Thyroid gland (tissue), 4 donors: ENCODE results near the gene XPC. TPM values are rescaled to one million over a fixed set of nuclear protein-coding genes. Genes with fewer than 3 reads are reported as not detected.

Experiments used
- DNase-seq, 2 donors: peaks; one replicate each; pipeline ENCODE4 v3.0.0-alpha.2; 2019
- H3K27ac ChIP-seq, 3 donors: fragments of 200-600 bp; sonication (generic); 1 replicate in 2 of 3; 2 replicates in 1 of 3; pipeline ENCODE4 v1.5.1; 2016 to 2019; ENCODE audit warnings: mild to moderate bottlenecking in 1 of 3, moderate library complexity in 1 of 3
- H3K27me3 ChIP-seq: fragments of 200-600 bp; sonication (generic); one replicate; pipeline ENCODE4 v1.5.1; 2019
- H3K36me3 ChIP-seq, 2 donors: fragments of 200-600 bp; sonication (generic); one replicate each; pipeline ENCODE4 v1.5.1; 2016 to 2019
- H3K4me1 ChIP-seq, 2 donors: fragments of 200-600 bp; sonication (generic); one replicate each; pipeline ENCODE4 v1.5.1; 2017 to 2019
- H3K4me3 ChIP-seq, 3 donors: fragments of 200-600 bp; sonication (generic); replicated peaks in 1 of 3; 1 replicate in 2 of 3; 2 replicates in 1 of 3; pipeline ENCODE4 v1.5.1; 2016; ENCODE audit warnings: mild to moderate bottlenecking in 1 of 3
- H3K9me3 ChIP-seq: fragments of 200-600 bp; sonication (generic); one replicate; pipeline ENCODE4 v1.5.1; 2017
- POLR2A ChIP-seq, 2 donors: fragments of 450-650 bp; IDR thresholded peaks; one replicate each; pipeline ENCODE4 v1.6.1; 2017; ENCODE audit warnings: antibody characterized with exemption in 2 of 2, mild to moderate bottlenecking in 2 of 2, moderate library complexity in 1 of 2
- WGBS, 2 donors: methylation state at CpG; one replicate each; pipeline ENCODE4 v1.1.5; 2017; 5-methylcytosine and 5-hydroxymethylcytosine counted together
- intact Hi-C: fragments of 100-400 bp; cut with DNase I; formaldehyde crosslinking; loops from one replicate; pipeline ENCODE4 v1.15.1; 2023
- total RNA-seq, 4 donors: library from RNA; depleted of rRNA; stranded (reverse); fragments of >200 nt; gene quantifications; one replicate each; pipeline ENCODE4 v1.2.3, GENCODE V29; 2016
- TF ChIP-seq, protein P1 (sequence below), 6 experiments: fragments of 200-600 bp in 3 of 6; fragments of 450-650 bp in 3 of 6; sonication (generic) in 3 of 6; IDR thresholded peaks; one replicate each; pipeline ENCODE4 v1.5.1; 2016 to 2019; ENCODE audit warnings: antibody characterized with exemption in 6 of 6, mild to moderate bottlenecking in 2 of 6, inconsistent platforms in 1 of 6, moderate library complexity in 1 of 6

XPC gene
- total RNA-seq, 4 donors from 2014 or later = 53.4 to 69.3 (median 60.8) TPM

DNA sequence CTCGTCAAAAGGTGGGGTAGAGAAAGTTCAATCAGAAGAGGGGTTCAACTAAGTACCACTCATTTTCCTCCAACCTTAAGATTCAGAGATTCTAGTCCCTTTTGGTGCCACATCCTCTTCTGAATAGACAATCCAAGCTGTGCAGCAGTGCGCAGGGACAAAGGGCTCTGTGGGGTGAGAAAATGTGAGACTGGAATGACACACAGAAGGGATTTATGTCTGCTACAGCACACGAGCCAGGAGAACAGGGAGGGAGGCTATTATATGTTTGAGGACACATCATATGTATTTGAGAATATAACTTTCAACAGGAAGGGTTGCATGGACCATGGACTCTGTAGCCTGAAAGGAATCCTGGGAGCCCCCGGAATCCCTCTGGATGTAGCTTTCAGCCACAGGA lies 33.2 kb upstream of the XPC start:
- TF ChIP-seq, protein P1, sequence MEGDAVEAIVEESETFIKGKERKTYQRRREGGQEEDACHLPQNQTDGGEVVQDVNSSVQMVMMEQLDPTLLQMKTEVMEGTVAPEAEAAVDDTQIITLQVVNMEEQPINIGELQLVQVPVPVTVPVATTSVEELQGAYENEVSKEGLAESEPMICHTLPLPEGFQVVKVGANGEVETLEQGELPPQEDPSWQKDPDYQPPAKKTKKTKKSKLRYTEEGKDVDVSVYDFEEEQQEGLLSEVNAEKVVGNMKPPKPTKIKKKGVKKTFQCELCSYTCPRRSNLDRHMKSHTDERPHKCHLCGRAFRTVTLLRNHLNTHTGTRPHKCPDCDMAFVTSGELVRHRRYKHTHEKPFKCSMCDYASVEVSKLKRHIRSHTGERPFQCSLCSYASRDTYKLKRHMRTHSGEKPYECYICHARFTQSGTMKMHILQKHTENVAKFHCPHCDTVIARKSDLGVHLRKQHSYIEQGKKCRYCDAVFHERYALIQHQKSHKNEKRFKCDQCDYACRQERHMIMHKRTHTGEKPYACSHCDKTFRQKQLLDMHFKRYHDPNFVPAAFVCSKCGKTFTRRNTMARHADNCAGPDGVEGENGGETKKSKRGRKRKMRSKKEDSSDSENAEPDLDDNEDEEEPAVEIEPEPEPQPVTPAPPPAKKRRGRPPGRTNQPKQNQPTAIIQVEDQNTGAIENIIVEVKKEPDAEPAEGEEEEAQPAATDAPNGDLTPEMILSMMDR (IDR thresholded peaks at IDR 0.05) = no peak
- TF ChIP-seq POLR2A (IDR thresholded peaks at IDR 0.05) = no peak
- no peak for DNase-seq
- no peaks in the 10 kb centered on the region for H3K27me3 ChIP-seq
- H3K9me3 ChIP-seq = no peaks in the 10 kb centered on the region
- intact Hi-C loops = no loop called here
- H3K36me3 ChIP-seq = no peaks in the 10 kb centered on the region
- no peak overlapping the region for H3K4me3 ChIP-seq
- WGBS, 2 donors = 82 to 83% methylated on average over 4 of the region's 4 CpGs
- H3K4me1 ChIP-seq = peaks cover 9 to 39% of the 10 kb centered on the region in 2 donors
- peak overlapping the region; percentile 70 to 89 (median 78) for H3K27ac ChIP-seq

GRCh38 chr3:14210843-14211594 lies 32.6 kb upstream of the XPC start:
- Histone ChIP-seq H3K4me3 (no peak overlapping the region), H3K4me1 (peaks cover 9 to 39% of the 10 kb centered on the region in 2 donors), H3K27ac (peak overlapping the region; percentile 70 to 89 (median 78)), H3K27me3 (no peaks in the 10 kb centered on the region), H3K36me3 (no peaks in the 10 kb centered on the region), H3K9me3 (no peaks in the 10 kb centered on the region)
- DNase-seq = no peak
- intact Hi-C loops = no loop called here
- 47 to 54% methylated on average over 4 of the region's 4 CpGs for WGBS, 2 donors
- TF ChIP-seq, protein P1 (IDR thresholded peaks at IDR 0.05) = no peak
- TF ChIP-seq POLR2A (IDR thresholded peaks at IDR 0.05) = no peak

GRCh38 chr3:14210290-14210688 lies 31.9 kb upstream of the XPC start:
- Histone ChIP-seq H3K27me3 (no peaks in the 10 kb centered on the region), H3K27ac (peak overlapping the region; percentile 70 to 89 (median 78)), H3K4me3 (no peak overlapping the region), H3K36me3 (no peaks in the 10 kb centered on the region), H3K4me1 (peaks cover 11 to 43% of the 10 kb centered on the region in 2 donors), H3K9me3 (no peaks in the 10 kb centered on the region)
- no peak for DNase-seq
- 55 to 68% methylated on average over 3 of the region's 3 CpGs for WGBS, 2 donors
- intact Hi-C loops = no loop called here
- TF ChIP-seq POLR2A (IDR thresholded peaks at IDR 0.05) = no peak
- TF ChIP-seq, protein P1 (IDR thresholded peaks at IDR 0.05) = no peak

GRCh38 chr3:14209581-14210289 lies 31.3 kb upstream of the XPC start:
- H3K9me3 ChIP-seq = no peaks in the 10 kb centered on the region
- DNase-seq = peak; percentile 33 to 39
- intact Hi-C loops = loop anchor here (10.0 kb wide), 1 partner anchor 165 kb away; no protein-coding TSS in a partner anchor
- peak overlapping the region; percentile 70 to 89 (median 78) for H3K27ac ChIP-seq
- no peaks in the 10 kb centered on the region for H3K27me3 ChIP-seq
- H3K36me3 ChIP-seq = no peaks in the 10 kb centered on the region
- TF ChIP-seq POLR2A (IDR thresholded peaks at IDR 0.05) = no peak
- TF ChIP-seq, protein P1 (IDR thresholded peaks at IDR 0.05) = no peak
- peaks cover 17 to 49% of the 10 kb centered on the region in 2 donors for H3K4me1 ChIP-seq
- H3K4me3 ChIP-seq = no peak overlapping the region
- 70 to 81% methylated on average over 14 of the region's 14 CpGs for WGBS, 2 donors

DNA sequence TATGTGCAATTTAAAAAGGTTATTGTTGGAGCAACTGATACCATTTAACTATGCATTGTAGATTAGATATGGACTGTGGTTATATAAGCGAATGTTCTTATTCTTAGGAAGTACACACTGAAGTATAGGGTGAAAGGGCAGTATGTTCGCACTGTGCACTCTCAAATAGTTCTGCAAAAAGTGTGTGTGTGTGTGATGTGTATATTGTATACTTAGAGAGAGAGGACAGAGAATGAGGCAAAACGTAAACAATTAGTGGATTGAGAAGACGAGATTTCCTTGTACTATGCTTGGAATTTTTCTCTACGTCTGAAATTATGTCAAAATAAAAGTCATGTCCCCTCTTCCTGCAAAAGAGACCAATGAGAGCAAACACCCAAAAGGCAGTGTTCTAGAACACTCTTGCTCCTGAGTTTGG lies 30.6 kb upstream of the XPC start:
- Histone ChIP-seq H3K4me3 (no peak overlapping the region), H3K27ac (peak overlapping the region in 1 of 3 donors; percentile 78), H3K9me3 (no peaks in the 10 kb centered on the region), H3K36me3 (no peaks in the 10 kb centered on the region), H3K27me3 (no peaks in the 10 kb centered on the region), H3K4me1 (peaks cover 21 to 56% of the 10 kb centered on the region in 2 donors)
- WGBS, 2 donors = 57 to 66% methylated on average over 5 of the region's 5 CpGs
- TF ChIP-seq POLR2A (IDR thresholded peaks at IDR 0.05) = no peak
- TF ChIP-seq, protein P1 (IDR thresholded peaks at IDR 0.05) = no peak
- intact Hi-C loops = loop anchor here (10.0 kb wide), 1 partner anchor 166 kb away; no protein-coding TSS in a partner anchor
- no peak for DNase-seq
